IMR-90 (cell line): ENCODE results near the gene EPN3. TPM values are rescaled to one million over a fixed set of nuclear protein-coding genes. Genes with fewer than 3 reads are reported as not detected.

Source experiments
- ATAC-seq: fragments of 200-7000 bp; cut with Tn5 transposase; 2 replicates; pipeline ENCODE4 v1.9.1; 2020; ENCODE audit warnings: low read depth, mild to moderate bottlenecking, moderate library complexity
- BruUV-seq: library from RNA; stranded (reverse); fragments of 400-500 nt; replicated peaks from 2 replicates; lab custom pipeline; 2021; lab: Mats Ljungman, UMichigan
- CTCF ChIA-PET: fragments of 300-600 bp; formaldehyde crosslinking; extraction: SDS; loops from one replicate; lab custom pipeline; 2021; ENCODE audit warnings: antibody characterized with exemption; lab: Yijun Ruan, JAX
- POLR2A ChIA-PET: fragments of 300-600 bp; sonication (Branson Sonifier 250); formaldehyde crosslinking; loops from one replicate; lab custom pipeline; 2022; ENCODE audit warnings: antibody characterized with exemption; ENCODE audit not compliant: unreplicated experiment; lab: Charles Lee
- DNase-seq: peaks from one replicate; pipeline ENCODE4 v3.0.0; 2013
- H2AFZ ChIP-seq: replicated peaks from 2 replicates; pipeline ENCODE3; 2013; ENCODE audit warnings: low read length, mild to moderate bottlenecking; ENCODE audit not compliant: poor library complexity
- H2AK5ac ChIP-seq: 2 replicates; pipeline ENCODE4 v1.6.1; 2013; ENCODE audit warnings: low read depth, low read length, inconsistent platforms
- H2AK9ac ChIP-seq: replicated peaks from 2 replicates; pipeline ENCODE3; 2013; ENCODE audit warnings: mild to moderate bottlenecking, low read depth, low read length, moderate library complexity; ENCODE audit not compliant: poor library complexity
- H2BK120ac ChIP-seq: 2 replicates; pipeline ENCODE4 v1.6.1; 2013; ENCODE audit warnings: low read depth, low read length, inconsistent platforms
- H2BK15ac ChIP-seq: 3 replicates; pipeline ENCODE4 v1.6.1; 2013; ENCODE audit warnings: low read depth, low read length, inconsistent platforms
- H2BK20ac ChIP-seq: 2 replicates; pipeline ENCODE4 v1.6.1; 2013; ENCODE audit warnings: low read depth, mild to moderate bottlenecking, inconsistent platforms, low read length, moderate library complexity
- H2BK5ac ChIP-seq: 2 replicates; pipeline ENCODE4 v1.6.1; 2013; ENCODE audit warnings: mild to moderate bottlenecking, low read depth, low read length, inconsistent platforms; ENCODE audit not compliant: poor library complexity, severe bottlenecking
- H3K14ac ChIP-seq: replicated peaks from 2 replicates; pipeline ENCODE4 v1.6.1; 2013; ENCODE audit warnings: low read depth, low read length, inconsistent platforms
- H3K18ac ChIP-seq: 2 replicates; pipeline ENCODE4 v1.6.1; 2013; ENCODE audit warnings: low read depth, low read length, control low read depth
- H3K23ac ChIP-seq: 2 replicates; pipeline ENCODE4 v1.6.1; 2013; ENCODE audit warnings: low read depth, low read length, inconsistent platforms
- H3K27ac ChIP-seq: 2 replicates; pipeline ENCODE4 v1.5.1; 2013; ENCODE audit warnings: mild to moderate bottlenecking, control low read depth, low read length; ENCODE audit not compliant: insufficient read depth
- H3K27me3 ChIP-seq: 2 replicates; pipeline ENCODE4 v1.6.1; 2013; ENCODE audit warnings: low read length; ENCODE audit not compliant: control insufficient read depth, insufficient read depth
- H3K36me3 ChIP-seq: 2 replicates; pipeline ENCODE4 v1.6.1; 2013; ENCODE audit warnings: low read length, mixed read lengths; ENCODE audit not compliant: control insufficient read depth, insufficient read depth
- H3K4ac ChIP-seq: 2 replicates; pipeline ENCODE4 v1.6.1; 2013; ENCODE audit warnings: low read depth, low read length, inconsistent platforms
- H3K4me1 ChIP-seq: 2 replicates; pipeline ENCODE4 v1.6.1; 2013; ENCODE audit warnings: low read length, mixed read lengths; ENCODE audit not compliant: control insufficient read depth, insufficient read depth
- H3K4me2 ChIP-seq: 2 replicates; pipeline ENCODE4 v1.6.1; 2013; ENCODE audit warnings: low read depth, mild to moderate bottlenecking, control low read depth, low read length, moderate library complexity
- H3K4me3 ChIP-seq: 2 replicates; pipeline ENCODE4 v1.5.1; 2013; ENCODE audit warnings: low read depth, mild to moderate bottlenecking, control low read depth, low read length, moderate library complexity; ENCODE audit not compliant: insufficient read depth
- H3K56ac ChIP-seq: 2 replicates; pipeline ENCODE4 v1.6.1; 2013; ENCODE audit warnings: low read length, inconsistent platforms; ENCODE audit not compliant: insufficient read depth; ENCODE audit errors: extremely low read depth
- H3K79me1 ChIP-seq, 2 experiments: 2 replicates each; pipeline ENCODE4 v1.6.1; 2013; ENCODE audit warnings: low read length in 2 of 2, inconsistent platforms in 1 of 2, low read depth in 1 of 2
- H3K9ac ChIP-seq: 2 replicates; pipeline ENCODE4 v1.6.1; 2013; ENCODE audit warnings: low read depth, low read length, control low read depth
- H3K9me1 ChIP-seq: 2 replicates; pipeline ENCODE4 v1.6.1; 2013; ENCODE audit warnings: low read length, inconsistent platforms; ENCODE audit not compliant: insufficient read depth
- H3K9me3 ChIP-seq: 2 replicates; pipeline ENCODE4 v1.6.1; 2013; ENCODE audit warnings: low read length; ENCODE audit not compliant: control insufficient read depth, insufficient read depth
- H4K20me1 ChIP-seq: 2 replicates; pipeline ENCODE4 v1.6.1; 2013; ENCODE audit warnings: low read length, inconsistent platforms; ENCODE audit not compliant: insufficient read depth
- H4K5ac ChIP-seq: 2 replicates; pipeline ENCODE4 v1.6.1; 2013; ENCODE audit warnings: mild to moderate bottlenecking, low read depth, low read length, control low read depth
- H4K8ac ChIP-seq, 2 experiments: 2 replicates each; pipeline ENCODE4 v1.6.1; 2013; ENCODE audit warnings: low read depth in 2 of 2, low read length in 2 of 2, control low read depth in 1 of 2, inconsistent platforms in 1 of 2
- H4K91ac ChIP-seq: 2 replicates; pipeline ENCODE4 v1.6.1; 2013; ENCODE audit warnings: low read depth, low read length, inconsistent platforms; ENCODE audit not compliant: insufficient read depth
- BHLHE40 ChIP-seq: fragments of 150-350 bp; IDR thresholded peaks from 2 replicates; pipeline ENCODE4 v1.6.1; 2016; ENCODE audit warnings: mild to moderate bottlenecking, low read depth, low read length
- CEBPB ChIP-seq: IDR thresholded peaks from 2 replicates; pipeline ENCODE4 v1.6.1; 2012; ENCODE audit warnings: low read depth, low read length, improper control_type of control experiment
- CTCF ChIP-seq: conservative IDR thresholded peaks from 2 replicates; pipeline ENCODE4 v1.5.1; 2012; ENCODE audit warnings: mild to moderate bottlenecking, low read depth, low read length, improper control_type of control experiment
- MAZ ChIP-seq: IDR thresholded peaks from 2 replicates; pipeline ENCODE4 v1.6.1; 2012; ENCODE audit warnings: low read depth, mild to moderate bottlenecking, low read length, improper control_type of control experiment, moderate library complexity, borderline replicate concordance
- MXI1 ChIP-seq: IDR thresholded peaks from 2 replicates; pipeline ENCODE4 v1.6.1; 2012; ENCODE audit warnings: low read depth, mild to moderate bottlenecking, low read length, moderate library complexity, borderline replicate concordance
- NFE2L2 ChIP-seq: fragments of 150-350 bp; IDR thresholded peaks from 2 replicates; pipeline ENCODE4 v1.6.1; 2016; ENCODE audit warnings: low read depth, mild to moderate bottlenecking, low read length
- RFX5 ChIP-seq: IDR thresholded peaks from 2 replicates; pipeline ENCODE4 v1.8.0; 2012; ENCODE audit warnings: low read depth, mild to moderate bottlenecking, low read length, moderate library complexity
- SMC3 ChIP-seq: fragments of 150-350 bp; IDR thresholded peaks from 2 replicates; pipeline ENCODE4 v1.6.1; 2016; ENCODE audit warnings: low read depth, mild to moderate bottlenecking, antibody characterized with exemption, low read length, moderate library complexity
- WGBS, 2 experiments: methylation state at CpG; one replicate each; pipeline versions ENCODE4 v1.1.5 to v1.1.7; 2013; ENCODE audit warnings: missing lambda C conversion rate in 2 of 2; ENCODE audit not compliant: insufficient read length in 1 of 2; ENCODE audit errors: extremely low coverage in 2 of 2; 5-methylcytosine and 5-hydroxymethylcytosine counted together
- dilution Hi-C: fragments of 300-500 bp; cut with HindIII; formaldehyde crosslinking; loops from one replicate; pipeline ENCODE4 v1.14.3; 2018; ENCODE audit warnings: low sequenced_read_pairs; ENCODE audit not compliant: unreplicated experiment
- in situ Hi-C: fragments of 300-500 bp; cut with MboI; formaldehyde crosslinking; loops from 3 replicates; pipeline ENCODE4 v1.14.3; 2019; ENCODE audit warnings: low sequenced_read_pairs, inconsistent platforms, mixed read lengths
- intact Hi-C: fragments of 100-400 bp; cut with micrococcal nuclease; formaldehyde crosslinking; loops from 2 replicates; pipeline ENCODE4 v1.10.0; 2022
- polyA plus RNA-seq, 3 experiments: library from polyadenylated mRNA; depleted of rRNA; stranded (reverse); fragments of >200 nt; gene quantifications; 2 replicates each; pipeline ENCODE4 v1.2.3, GENCODE V29; 2012; ENCODE audit warnings: low replicate concordance in 1 of 3
- total RNA-seq: library from RNA; depleted of rRNA; stranded (reverse); fragments of >200 nt; gene quantifications from 2 replicates; pipeline ENCODE4 v1.2.3, GENCODE V29; 2012
- TF ChIP-seq, protein P1 (sequence below): fragments of 150-350 bp; IDR thresholded peaks from 2 replicates; pipeline ENCODE4 v1.6.1; 2016; ENCODE audit warnings: low read depth, mild to moderate bottlenecking, low read length, moderate library complexity, borderline replicate concordance

EPN3 gene
- total and polyA plus RNA-seq, 2 of the 4 experiments (the other 2 are of a cell fraction): 0.09 TPM; not detected in 1

DNA sequence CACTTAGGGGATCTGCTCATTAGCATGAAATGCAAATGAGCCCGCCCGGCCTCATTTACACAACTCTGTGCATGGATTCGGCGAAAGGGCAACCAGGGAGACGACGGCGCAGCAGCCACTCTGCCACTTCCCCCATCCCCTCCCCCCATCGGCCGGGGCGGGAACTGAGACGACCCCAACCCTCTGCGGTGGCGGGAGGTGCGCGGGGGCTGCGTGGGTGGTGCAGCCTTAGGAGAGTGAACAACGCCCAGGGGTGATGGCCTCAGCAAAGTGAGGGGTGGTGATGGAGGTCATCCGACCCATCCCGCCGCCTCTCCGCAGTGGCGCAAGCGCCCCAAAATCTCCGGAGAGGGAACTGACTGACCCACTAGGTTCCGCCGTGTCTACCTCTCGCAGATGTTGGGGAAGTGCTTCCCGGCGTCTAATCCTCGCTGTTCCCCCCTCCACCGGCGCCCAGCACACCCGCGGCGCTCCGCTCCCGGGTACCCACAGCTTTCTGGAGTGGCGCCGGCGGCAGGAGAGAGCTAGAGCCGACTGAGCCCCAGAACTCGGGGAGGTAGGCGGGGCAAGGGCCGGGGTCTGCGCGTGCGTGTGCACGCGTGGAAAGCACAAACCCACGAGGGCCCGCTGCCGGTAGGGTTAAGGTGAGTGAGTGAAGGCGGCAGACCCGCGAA, 26.5 kb downstream of the EPN3 start:
- CTCF ChIA-PET: interaction anchor here (1.1 kb wide), 1 partner anchor 136 kb away, joined by 6 read pairs; no protein-coding TSS in a partner anchor
- in situ Hi-C loops: no loop called here

More for the DNA sequence above, 26.5 kb downstream of the EPN3 start:
- TF ChIP-seq MAZ (no peak), CTCF (no peak), BHLHE40 (no peak), MXI1 (no peak), RFX5 (no peak), NFE2L2 (no peak), CEBPB (no peak), SMC3 (no peak)
- TF ChIP-seq, protein P1, sequence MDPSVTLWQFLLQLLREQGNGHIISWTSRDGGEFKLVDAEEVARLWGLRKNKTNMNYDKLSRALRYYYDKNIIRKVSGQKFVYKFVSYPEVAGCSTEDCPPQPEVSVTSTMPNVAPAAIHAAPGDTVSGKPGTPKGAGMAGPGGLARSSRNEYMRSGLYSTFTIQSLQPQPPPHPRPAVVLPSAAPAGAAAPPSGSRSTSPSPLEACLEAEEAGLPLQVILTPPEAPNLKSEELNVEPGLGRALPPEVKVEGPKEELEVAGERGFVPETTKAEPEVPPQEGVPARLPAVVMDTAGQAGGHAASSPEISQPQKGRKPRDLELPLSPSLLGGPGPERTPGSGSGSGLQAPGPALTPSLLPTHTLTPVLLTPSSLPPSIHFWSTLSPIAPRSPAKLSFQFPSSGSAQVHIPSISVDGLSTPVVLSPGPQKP: no peak
- intact Hi-C loops (no loop called here), dilution Hi-C loops (no loop called here)
- ATAC-seq (no peak), DNase-seq (no peak)
- Histone ChIP-seq H3K27ac (no peak overlapping the region), H2BK15ac (no peak overlapping the region), H4K8ac (no peak overlapping the region), H3K4me3 (no peak overlapping the region), H3K9ac (no peak overlapping the region), H3K23ac (no peak overlapping the region), H3K4me1 (peaks cover 5% of the 10 kb centered on the region; the same call in 1 of the 2 replicates), H2BK5ac (no peak overlapping the region), H4K91ac (no peak overlapping the region), H2AK9ac (peak overlapping the region; percentile 82), H3K4me2 (peak overlapping the region; percentile 68; the same call in 1 of the 2 replicates), H3K14ac (no peak overlapping the region), H3K9me1 (0 out of 2 replicates have a peak, but pooled peaks cover 5% of the 10 kb centered on the region), H2BK120ac (no peak overlapping the region), H4K20me1 (peaks cover 2% of the 10 kb centered on the region; the same call in 1 of the 2 replicates), H2AK5ac (no peak overlapping the region), H3K79me1 (no peaks in the 10 kb centered on the region), H2BK20ac (no peak overlapping the region), H3K36me3 (peaks cover 9% of the 10 kb centered on the region; the same call in 1 of the 2 replicates), H3K56ac (no peak overlapping the region), H3K18ac (no peak overlapping the region), H4K5ac (no peak overlapping the region), H3K4ac (no peak overlapping the region), H2AFZ (peak overlapping the region; percentile 75), H3K9me3 (no peaks in the 10 kb centered on the region), H3K27me3 (peaks cover 60% of the 10 kb centered on the region)
- 20% methylated on average over 2 of the region's 55 CpGs; no CpG with 5 or more reads in 1 of the 2 experiments for WGBS, 2 experiments
- POLR2A ChIA-PET: no interaction called here
- BruUV-seq: no TSS peak
